CD14-positive monocyte (primary cell): Measurements from ENCODE around the gene PARP16. TPM values are rescaled to one million over a fixed set of nuclear protein-coding genes. Genes with fewer than 3 reads are reported as not detected.

Source experiments
- DNase-seq, 3 donors: peaks; one replicate each; pipeline ENCODE4 v3.0.0-alpha.2; 2011 to 2022
- H2AFZ ChIP-seq: 2 replicates; pipeline ENCODE4 v1.6.0; 2012; ENCODE audit warnings: mild to moderate bottlenecking, low read depth, low read length, inconsistent platforms; ENCODE audit not compliant: insufficient read depth, poor library complexity, severe bottlenecking
- H3K27ac ChIP-seq, 2 donors: 1 replicate in 1 of 2; 2 replicates in 1 of 2; pipeline ENCODE4 v1.5.1; 2012 to 2013; ENCODE audit warnings: low read length in 2 of 2, control low read depth in 1 of 2, inconsistent platforms in 1 of 2, low read depth in 1 of 2, mild to moderate bottlenecking in 1 of 2
- H3K27me3 ChIP-seq, 2 donors: one replicate each; pipeline versions ENCODE4 v1.6.0 to v1.6.1; 2011 to 2013; ENCODE audit warnings: low read length in 2 of 2; ENCODE audit not compliant: control insufficient read depth in 2 of 2, insufficient read depth in 2 of 2
- H3K36me3 ChIP-seq, 2 donors: replicated peaks in 1 of 2; 1 replicate in 1 of 2; 2 replicates in 1 of 2; pipeline versions ENCODE4 v1.5.1 to v1.6.1; 2012 to 2013; ENCODE audit warnings: low read length in 2 of 2, control low read depth in 1 of 2, inconsistent platforms in 1 of 2, mild to moderate bottlenecking in 1 of 2; ENCODE audit not compliant: insufficient read depth in 2 of 2, control insufficient read depth in 1 of 2
- H3K4me1 ChIP-seq, 2 donors: 1 replicate in 1 of 2; 2 replicates in 1 of 2; pipeline versions ENCODE4 v1.5.1 to v1.6.1; 2012 to 2013; ENCODE audit warnings: low read length in 2 of 2, control low read depth in 1 of 2, inconsistent platforms in 1 of 2, mild to moderate bottlenecking in 1 of 2, moderate library complexity in 1 of 2; ENCODE audit not compliant: insufficient read depth in 2 of 2, control insufficient read depth in 1 of 2
- H3K4me2 ChIP-seq: replicated peaks from 2 replicates; pipeline ENCODE3; 2012; ENCODE audit warnings: low read length, moderate library complexity, mild to moderate bottlenecking; ENCODE audit not compliant: poor library complexity, severe bottlenecking; ENCODE audit errors: extremely low read depth
- H3K4me3 ChIP-seq, 3 experiments: fragments of 200-600 bp in 1 of 3; sonication (generic) in 1 of 3; replicated peaks in 1 of 3; 1 replicate in 2 of 3; 2 replicates in 1 of 3; pipeline ENCODE4 v1.5.1; 2011 to 2013; ENCODE audit warnings: low read length in 3 of 3, mild to moderate bottlenecking in 3 of 3, control low read depth in 2 of 3, low read depth in 2 of 3, inconsistent platforms in 1 of 3, moderate library complexity in 1 of 3
- H3K79me2 ChIP-seq: 2 replicates; pipeline ENCODE4 v1.6.0; 2012; ENCODE audit warnings: mild to moderate bottlenecking, control low read depth, inconsistent platforms, low read length, moderate library complexity; ENCODE audit not compliant: insufficient read depth
- H3K9ac ChIP-seq: 2 replicates; pipeline ENCODE4 v1.6.0; 2017; ENCODE audit warnings: low read length, mild to moderate bottlenecking; ENCODE audit not compliant: insufficient read depth, poor library complexity, severe bottlenecking
- H3K9me3 ChIP-seq, 2 donors: replicated peaks in 1 of 2; 1 replicate in 1 of 2; 2 replicates in 1 of 2; pipeline versions ENCODE4 v1.5.1 to v1.6.1; 2012 to 2013; ENCODE audit warnings: low read length in 2 of 2, control low read depth in 1 of 2; ENCODE audit not compliant: control insufficient read depth in 1 of 2, insufficient read depth in 1 of 2
- H4K20me1 ChIP-seq: 2 replicates; pipeline ENCODE4 v1.6.0; 2012; ENCODE audit warnings: mild to moderate bottlenecking, low read length, control low read depth, moderate library complexity; ENCODE audit not compliant: insufficient read depth
- H3K27ac Mint-ChIP-seq, 7 donors: one replicate each; pipeline ENCODE4 v1.8.0; 2020; ENCODE audit warnings: mild to moderate bottlenecking in 7 of 7, mixed read lengths in 7 of 7, moderate library complexity in 6 of 7, inconsistent platforms in 2 of 7
- H3K27me3 Mint-ChIP-seq, 3 donors: one replicate each; pipeline ENCODE4 v1.8.0; 2021 to 2022; ENCODE audit warnings: low read depth in 3 of 3, mild to moderate bottlenecking in 3 of 3, mixed read lengths in 3 of 3, moderate library complexity in 3 of 3, inconsistent platforms in 1 of 3
- H3K36me3 Mint-ChIP-seq, 2 donors: one replicate each; pipeline ENCODE4 v1.8.0; 2020; ENCODE audit warnings: mixed read lengths in 2 of 2, inconsistent platforms in 1 of 2, mild to moderate bottlenecking in 1 of 2
- H3K4me1 Mint-ChIP-seq: one replicate; pipeline ENCODE4 v1.8.0; 2020; ENCODE audit warnings: mild to moderate bottlenecking, mixed read lengths
- H3K4me3 Mint-ChIP-seq, 2 donors: one replicate each; pipeline ENCODE4 v1.8.0; 2020; ENCODE audit warnings: mild to moderate bottlenecking in 2 of 2, mixed read lengths in 2 of 2, moderate library complexity in 1 of 2
- H3K9me3 Mint-ChIP-seq, 7 donors: one replicate each; pipeline ENCODE4 v1.8.0; 2020 to 2022; ENCODE audit warnings: mixed read lengths in 7 of 7, mild to moderate bottlenecking in 6 of 7, moderate library complexity in 6 of 7, inconsistent platforms in 2 of 7
- CTCF ChIP-seq: fragments of 200-600 bp; IDR thresholded peaks from one replicate; pipeline ENCODE4 v1.8.0; 2022; ENCODE audit warnings: antibody characterized with exemption, mild to moderate bottlenecking
- WGBS: methylation state at CpG from one replicate; pipeline ENCODE4 v1.1.5; 2013; ENCODE audit warnings: missing lambda C conversion rate; ENCODE audit not compliant: insufficient coverage; 5-methylcytosine and 5-hydroxymethylcytosine counted together
- intact Hi-C, 2 donors: fragments of 100-400 bp; cut with micrococcal nuclease; formaldehyde crosslinking; loops; one replicate each; pipeline versions ENCODE4 v1.15.0 to v1.15.1; 2023
- polyA plus RNA-seq, 3 donors: library from polyadenylated mRNA; depleted of rRNA in 1 of 3; unstranded in 2 of 3; stranded (reverse) in 1 of 3; fragments of 300-500 nt in 2 of 3; fragments of >200 nt in 1 of 3; fragmentation: Illumina TruSeq in 2 of 3; gene quantifications; 1 replicate in 2 of 3; 2 replicates in 1 of 3; pipeline ENCODE4 v1.2.3, GENCODE V29; 2012 to 2021

The PARP16 gene
- polyA plus RNA-seq, 3 donors = 4.8 to 6.9 (median 5.7) TPM

GRCh38 chr15:65287520-65287855, 805 bp upstream of the PARP16 start:
- DNase-seq = peak in 1 of 3 donors; percentile 38
- 43% methylated on average over 1 of the region's 3 CpGs for WGBS
- H3K9me3 Mint-ChIP-seq = no peaks in the 10 kb centered on the region
- no peaks in the 10 kb centered on the region for H3K9me3 ChIP-seq
- H3K4me3 ChIP-seq = peak overlapping the region in 1 of 3 experiments; percentile 91
- no peak overlapping the region for H3K4me2 ChIP-seq
- H4K20me1 ChIP-seq = no peaks in the 10 kb centered on the region
- H3K27ac ChIP-seq = no peak overlapping the region
- H3K27me3 ChIP-seq = no peaks in the 10 kb centered on the region
- H3K36me3 ChIP-seq = no peaks in the 10 kb centered on the region
- intact Hi-C loops = no loop called here
- peaks cover 4 to 6% of the 10 kb centered on the region in 2 donors for H3K36me3 Mint-ChIP-seq
- peak overlapping the region; percentile 87 to 89 for H3K4me3 Mint-ChIP-seq
- peak overlapping the region in 6 of 7 donors; percentile 43 to 85 (median 64) for H3K27ac Mint-ChIP-seq
- TF ChIP-seq CTCF = no peak
- peak overlapping the region; percentile 100 for H2AFZ ChIP-seq
- H3K4me1 ChIP-seq = peaks cover 17 to 21% of the 10 kb centered on the region in 2 donors
- no peak overlapping the region for H3K9ac ChIP-seq
- no peaks in the 10 kb centered on the region for H3K79me2 ChIP-seq
- peaks cover 0 to 5% (median 0%) of the 10 kb centered on the region in 3 donors for H3K27me3 Mint-ChIP-seq
- H3K4me1 Mint-ChIP-seq = peaks cover 18% of the 10 kb centered on the region

GRCh38 chr15:65286069-65286703, 497 bp downstream of the PARP16 start:
- H3K36me3 ChIP-seq = no peaks in the 10 kb centered on the region
- DNase-seq = peak in 1 of 3 donors; percentile 17
- Mint-ChIP-seq H3K27me3 (peaks cover 0 to 5% (median 0%) of the 10 kb centered on the region in 3 donors), H3K4me1 (peaks cover 18% of the 10 kb centered on the region), H3K27ac (peak overlapping the region; percentile 18 to 83 (median 74)), H3K36me3 (peaks cover 4 to 6% of the 10 kb centered on the region in 2 donors), H3K4me3 (peak overlapping the region; percentile 87 to 89), H3K9me3 (no peaks in the 10 kb centered on the region)
- WGBS = 0% methylated on average over 52 of the region's 52 CpGs
- H3K27me3 ChIP-seq = no peaks in the 10 kb centered on the region
- peak overlapping the region; percentile 100 for H2AFZ ChIP-seq
- H3K4me1 ChIP-seq = peaks cover 17 to 21% of the 10 kb centered on the region in 2 donors
- intact Hi-C loops = no loop called here
- peak overlapping the region; percentile 98 for H3K4me2 ChIP-seq
- H4K20me1 ChIP-seq = no peaks in the 10 kb centered on the region
- H3K4me3 ChIP-seq = peak overlapping the region; percentile 80 to 91 (median 86)
- no peaks in the 10 kb centered on the region for H3K79me2 ChIP-seq
- H3K9ac ChIP-seq = peak overlapping the region; percentile 80
- no peaks in the 10 kb centered on the region for H3K9me3 ChIP-seq
- no peak for TF ChIP-seq CTCF
- peak overlapping the region; percentile 51 to 71 for H3K27ac ChIP-seq
